H9 (cell line): Measurements from ENCODE around the gene SCRN2. TPM values are rescaled to one million over a fixed set of nuclear protein-coding genes. Genes with fewer than 3 reads are reported as not detected.

Source experiments
- DNase-seq: peaks from one replicate; pipeline ENCODE4 v3.0.0-alpha.2; 2017
- H2AFZ ChIP-seq: one replicate; pipeline ENCODE4 v1.6.1; 2013; ENCODE audit warnings: mild to moderate bottlenecking, low read length, control low read depth, moderate library complexity
- H2AK5ac ChIP-seq: 2 replicates; pipeline ENCODE4 v1.6.1; 2013; ENCODE audit warnings: low read length, control low read depth, mixed read lengths; ENCODE audit not compliant: insufficient read length
- H2BK120ac ChIP-seq: one replicate; pipeline ENCODE4 v1.6.1; 2013; ENCODE audit warnings: low read depth, mild to moderate bottlenecking, low read length, control low read depth, inconsistent platforms; ENCODE audit not compliant: poor library complexity, severe bottlenecking
- H2BK12ac ChIP-seq: 2 replicates; pipeline ENCODE4 v1.6.1; 2013; ENCODE audit warnings: low read length, control low read depth, mixed read lengths, low read depth; ENCODE audit not compliant: insufficient read length
- H2BK15ac ChIP-seq: 2 replicates; pipeline ENCODE4 v1.6.1; 2013; ENCODE audit warnings: low read depth, low read length, control low read depth
- H2BK20ac ChIP-seq: one replicate; pipeline ENCODE4 v1.6.1; 2013; ENCODE audit warnings: low read depth, mild to moderate bottlenecking, low read length, control low read depth, inconsistent platforms; ENCODE audit not compliant: poor library complexity, severe bottlenecking
- H2BK5ac ChIP-seq: 2 replicates; pipeline ENCODE4 v1.6.1; 2013; ENCODE audit warnings: low read length, control low read depth, mixed read lengths; ENCODE audit not compliant: insufficient read length
- H3K14ac ChIP-seq: 2 replicates; pipeline ENCODE4 v1.6.1; 2013; ENCODE audit warnings: low read length, control low read depth; ENCODE audit not compliant: insufficient read depth
- H3K18ac ChIP-seq: 2 replicates; pipeline ENCODE4 v1.6.1; 2013; ENCODE audit warnings: low read depth, mild to moderate bottlenecking, mixed read lengths, low read length, control low read depth; ENCODE audit not compliant: insufficient read length
- H3K23ac ChIP-seq: 2 replicates; pipeline ENCODE4 v1.6.1; 2013; ENCODE audit warnings: low read length, control low read depth, mixed read lengths, low read depth; ENCODE audit not compliant: insufficient read length
- H3K23me2 ChIP-seq: 2 replicates; pipeline ENCODE4 v1.6.1; 2013; ENCODE audit warnings: low read depth, mild to moderate bottlenecking, mixed read lengths, low read length, control low read depth; ENCODE audit not compliant: insufficient read length, poor library complexity, severe bottlenecking
- H3K27ac ChIP-seq: 2 replicates; pipeline ENCODE4 v1.5.1; 2013; ENCODE audit warnings: low read length, control low read depth, mixed read lengths, low read depth; ENCODE audit not compliant: insufficient read length
- H3K27me3 ChIP-seq: 2 replicates; pipeline ENCODE4 v1.6.1; 2013; ENCODE audit warnings: low read length, control low read depth, inconsistent platforms; ENCODE audit not compliant: insufficient read depth
- H3K4ac ChIP-seq: 2 replicates; pipeline ENCODE4 v1.6.1; 2013; ENCODE audit warnings: low read depth, mild to moderate bottlenecking, control low read depth, inconsistent platforms, low read length, moderate library complexity
- H3K4me1 ChIP-seq: 2 replicates; pipeline ENCODE4 v1.6.1; 2013; ENCODE audit warnings: low read length, control low read depth, inconsistent platforms; ENCODE audit not compliant: insufficient read depth
- H3K4me2 ChIP-seq: 2 replicates; pipeline ENCODE4 v1.6.1; 2013; ENCODE audit warnings: low read length, control low read depth, mixed read lengths; ENCODE audit not compliant: insufficient read length, insufficient read depth
- H3K56ac ChIP-seq: 2 replicates; pipeline ENCODE4 v1.6.1; 2013; ENCODE audit warnings: low read depth, mild to moderate bottlenecking, mixed read lengths, low read length, control low read depth; ENCODE audit not compliant: insufficient read length
- H3K79me1 ChIP-seq: 2 replicates; pipeline ENCODE4 v1.6.1; 2013; ENCODE audit warnings: low read depth, mild to moderate bottlenecking, moderate library complexity, low read length, control low read depth, inconsistent platforms; ENCODE audit not compliant: insufficient read depth, poor library complexity, severe bottlenecking
- H3K79me2 ChIP-seq: 2 replicates; pipeline ENCODE4 v1.6.1; 2013; ENCODE audit warnings: low read length, control low read depth, inconsistent platforms; ENCODE audit not compliant: insufficient read depth
- H3K9ac ChIP-seq: 2 replicates; pipeline ENCODE4 v1.6.1; 2013; ENCODE audit warnings: low read length, control low read depth, mixed read lengths; ENCODE audit not compliant: insufficient read length; ENCODE audit errors: extremely low read depth
- H3K9me3 ChIP-seq: one replicate; pipeline ENCODE4 v1.6.1; 2013; ENCODE audit warnings: low read depth, low read length, inconsistent platforms; ENCODE audit not compliant: control insufficient read depth
- H3T11ph ChIP-seq: one replicate; pipeline ENCODE4 v1.6.1; 2013; ENCODE audit warnings: mild to moderate bottlenecking, low read length, control low read depth, inconsistent platforms
- H4K20me1 ChIP-seq: one replicate; pipeline ENCODE4 v1.6.1; 2013; ENCODE audit not compliant: control insufficient read depth, insufficient read length, insufficient read depth
- H4K5ac ChIP-seq: 2 replicates; pipeline ENCODE4 v1.6.1; 2013; ENCODE audit warnings: low read depth, mild to moderate bottlenecking, mixed read lengths, low read length, control low read depth; ENCODE audit not compliant: insufficient read length
- H4K8ac ChIP-seq: replicated peaks from 2 replicates; pipeline ENCODE4 v1.6.1; 2013; ENCODE audit warnings: low read length, control low read depth, mixed read lengths, low read depth; ENCODE audit not compliant: insufficient read length
- H4K91ac ChIP-seq: 2 replicates; pipeline ENCODE4 v1.6.1; 2013; ENCODE audit warnings: low read depth, mild to moderate bottlenecking, moderate library complexity, mixed read lengths, low read length, control low read depth; ENCODE audit not compliant: insufficient read length
- H3K27ac Mint-ChIP-seq, 3 experiments: 2 replicates in 2 of 3; 3 replicates in 1 of 3; pipeline ENCODE4 v1.8.0; 2020 to 2021; ENCODE audit warnings: mixed read lengths in 3 of 3, mild to moderate bottlenecking in 1 of 3, moderate library complexity in 1 of 3
- H3K27me3 Mint-ChIP-seq: 2 replicates; pipeline ENCODE4 v1.8.0; 2021; ENCODE audit warnings: low read depth, mild to moderate bottlenecking, moderate library complexity, mixed read lengths
- H3K36me3 Mint-ChIP-seq, 3 experiments: 2 replicates in 2 of 3; 3 replicates in 1 of 3; pipeline ENCODE4 v1.8.0; 2020 to 2021; ENCODE audit warnings: low read depth in 3 of 3, mixed read lengths in 3 of 3; ENCODE audit not compliant: insufficient read depth in 1 of 3
- H3K4me1 Mint-ChIP-seq, 2 experiments: 2 replicates each; pipeline ENCODE4 v1.8.0; 2020; ENCODE audit warnings: mixed read lengths in 2 of 2
- H3K4me3 Mint-ChIP-seq, 2 experiments: 2 replicates in 1 of 2; 3 replicates in 1 of 2; pipeline ENCODE4 v1.8.0; 2020 to 2021; ENCODE audit warnings: mild to moderate bottlenecking in 2 of 2, mixed read lengths in 2 of 2, moderate library complexity in 1 of 2
- H3K9me3 Mint-ChIP-seq, 2 experiments: 2 replicates in 1 of 2; 3 replicates in 1 of 2; pipeline ENCODE4 v1.8.0; 2020; ENCODE audit warnings: mild to moderate bottlenecking in 2 of 2, mixed read lengths in 2 of 2, moderate library complexity in 1 of 2
- WGBS: extraction: QIAGEN DNeasy Blood & Tissue Kit; methylation state at CpG from one replicate; pipeline ENCODE4 v1.1.7; 2013; ENCODE audit warnings: missing lambda C conversion rate, low lambda C conversion rate, mixed read lengths; ENCODE audit not compliant: insufficient read length; ENCODE audit errors: extremely low coverage; 5-methylcytosine and 5-hydroxymethylcytosine counted together
- total RNA-seq: library from RNA; stranded (reverse); gene quantifications from 2 replicates; pipeline ENCODE4 v1.2.1, GENCODE V29; 2021
- TF ChIP-seq, protein P1 (sequence below): fragments of 200-600 bp; sonication (generic); conservative IDR thresholded peaks from 3 replicates; pipeline ENCODE4 v1.8.0; 2021; ENCODE audit warnings: antibody characterized with exemption, mild to moderate bottlenecking

Gene SCRN2
- total RNA-seq, 1 experiment from 2014 or later = 34.0 TPM

- DNase-seq = no peak
- Histone ChIP-seq H4K8ac (no peak overlapping the region), H2BK12ac (no peak overlapping the region), H3K4me1 (no peaks in the 10 kb centered on the region), H3K27ac (no peak overlapping the region), H2BK15ac (no peak overlapping the region), H3K56ac (no peak overlapping the region), H4K91ac (no peak overlapping the region), H2BK120ac (no peak overlapping the region), H2AK5ac (no peak overlapping the region), H3K23ac (no peak overlapping the region), H3K18ac (no peak overlapping the region), H3K14ac (no peak overlapping the region), H3K27me3 (no peaks in the 10 kb centered on the region; the same call in none of the 2 replicates), H3K9ac (no peak overlapping the region), H3T11ph (no peak overlapping the region), H3K9me3 (no peaks in the 10 kb centered on the region), H3K4me2 (no peak overlapping the region), H3K79me2 (no peaks in the 10 kb centered on the region), H3K79me1 (no peaks in the 10 kb centered on the region), H2AFZ (no peak overlapping the region), H2BK5ac (no peak overlapping the region), H3K4ac (no peak overlapping the region), H4K20me1 (no peaks in the 10 kb centered on the region), H2BK20ac (no peak overlapping the region), H3K23me2 (no peaks in the 10 kb centered on the region), H4K5ac (no peak overlapping the region)
- no CpG with 5 or more reads among the region's 5 CpGs for WGBS
- no peaks in the 10 kb centered on the region for H3K36me3 Mint-ChIP-seq
- peaks cover 12 to 19% of the 10 kb centered on the region in 2 experiments for H3K4me1 Mint-ChIP-seq
- H3K9me3 Mint-ChIP-seq = no peaks in the 10 kb centered on the region
- TF ChIP-seq, protein P1, sequence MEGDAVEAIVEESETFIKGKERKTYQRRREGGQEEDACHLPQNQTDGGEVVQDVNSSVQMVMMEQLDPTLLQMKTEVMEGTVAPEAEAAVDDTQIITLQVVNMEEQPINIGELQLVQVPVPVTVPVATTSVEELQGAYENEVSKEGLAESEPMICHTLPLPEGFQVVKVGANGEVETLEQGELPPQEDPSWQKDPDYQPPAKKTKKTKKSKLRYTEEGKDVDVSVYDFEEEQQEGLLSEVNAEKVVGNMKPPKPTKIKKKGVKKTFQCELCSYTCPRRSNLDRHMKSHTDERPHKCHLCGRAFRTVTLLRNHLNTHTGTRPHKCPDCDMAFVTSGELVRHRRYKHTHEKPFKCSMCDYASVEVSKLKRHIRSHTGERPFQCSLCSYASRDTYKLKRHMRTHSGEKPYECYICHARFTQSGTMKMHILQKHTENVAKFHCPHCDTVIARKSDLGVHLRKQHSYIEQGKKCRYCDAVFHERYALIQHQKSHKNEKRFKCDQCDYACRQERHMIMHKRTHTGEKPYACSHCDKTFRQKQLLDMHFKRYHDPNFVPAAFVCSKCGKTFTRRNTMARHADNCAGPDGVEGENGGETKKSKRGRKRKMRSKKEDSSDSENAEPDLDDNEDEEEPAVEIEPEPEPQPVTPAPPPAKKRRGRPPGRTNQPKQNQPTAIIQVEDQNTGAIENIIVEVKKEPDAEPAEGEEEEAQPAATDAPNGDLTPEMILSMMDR = no peak
- H3K4me3 Mint-ChIP-seq = no peak overlapping the region
- peaks cover 62% of the 10 kb centered on the region for H3K27me3 Mint-ChIP-seq
- no peak overlapping the region for H3K27ac Mint-ChIP-seq
Observed at GRCh38 chr17:47860386-47860785, 19.3 kb upstream of the SCRN2 start.
